Kidney capillary endothelial cell (primary cell): ENCODE results near the gene FOXC1.

ENCODE experiments used
- DNase-seq: peaks from one replicate; pipeline ENCODE4 v3.0.0-alpha.2; 2018; ENCODE audit warnings: low spot score

The FOXC1 gene

DNA sequence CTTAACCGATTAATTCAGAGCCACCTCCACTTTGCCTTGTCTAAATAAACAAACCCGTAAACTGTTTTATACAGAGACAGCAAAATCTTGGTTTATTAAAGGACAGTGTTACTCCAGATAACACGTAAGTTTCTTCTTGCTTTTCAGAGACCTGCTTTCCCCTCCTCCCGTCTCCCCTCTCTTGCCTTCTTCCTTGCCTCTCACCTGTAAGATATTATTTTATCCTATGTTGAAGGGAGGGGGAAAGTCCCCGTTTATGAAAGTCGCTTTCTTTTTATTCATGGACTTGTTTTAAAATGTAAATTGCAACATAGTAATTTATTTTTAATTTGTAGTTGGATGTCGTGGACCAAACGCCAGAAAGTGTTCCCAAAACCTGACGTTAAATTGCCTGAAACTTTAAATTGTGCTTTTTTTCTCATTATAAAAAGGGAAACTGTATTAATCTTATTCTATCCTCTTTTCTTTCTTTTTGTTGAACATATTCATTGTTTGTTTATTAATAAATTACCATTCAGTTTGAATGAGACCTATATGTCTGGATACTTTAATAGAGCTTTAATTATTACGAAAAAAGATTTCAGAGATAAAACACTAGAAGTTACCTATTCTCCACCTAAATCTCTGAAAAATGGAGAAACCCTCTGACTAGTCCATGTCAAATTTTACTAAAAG lies 2.7 kb downstream of the FOXC1 start:
- no peak for DNase-seq

DNA sequence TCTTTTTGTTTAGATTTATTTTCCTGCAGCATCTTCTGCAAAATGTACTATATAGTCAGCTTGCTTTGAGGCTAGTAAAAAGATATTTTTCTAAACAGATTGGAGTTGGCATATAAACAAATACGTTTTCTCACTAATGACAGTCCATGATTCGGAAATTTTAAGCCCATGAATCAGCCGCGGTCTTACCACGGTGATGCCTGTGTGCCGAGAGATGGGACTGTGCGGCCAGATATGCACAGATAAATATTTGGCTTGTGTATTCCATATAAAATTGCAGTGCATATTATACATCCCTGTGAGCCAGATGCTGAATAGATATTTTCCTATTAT lies 3.2 kb downstream of the FOXC1 start:
- no peak for DNase-seq

DNA sequence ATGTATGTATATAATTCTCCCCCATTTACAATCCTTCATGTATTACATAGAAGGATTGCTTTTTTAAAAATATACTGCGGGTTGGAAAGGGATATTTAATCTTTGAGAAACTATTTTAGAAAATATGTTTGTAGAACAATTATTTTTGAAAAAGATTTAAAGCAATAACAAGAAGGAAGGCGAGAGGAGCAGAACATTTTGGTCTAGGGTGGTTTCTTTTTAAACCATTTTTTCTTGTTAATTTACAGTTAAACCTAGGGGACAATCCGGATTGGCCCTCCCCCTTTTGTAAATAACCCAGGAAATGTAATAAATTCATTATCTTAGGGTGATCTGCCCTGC lies 3.6 kb downstream of the FOXC1 start:
- no peak for DNase-seq

DNA sequence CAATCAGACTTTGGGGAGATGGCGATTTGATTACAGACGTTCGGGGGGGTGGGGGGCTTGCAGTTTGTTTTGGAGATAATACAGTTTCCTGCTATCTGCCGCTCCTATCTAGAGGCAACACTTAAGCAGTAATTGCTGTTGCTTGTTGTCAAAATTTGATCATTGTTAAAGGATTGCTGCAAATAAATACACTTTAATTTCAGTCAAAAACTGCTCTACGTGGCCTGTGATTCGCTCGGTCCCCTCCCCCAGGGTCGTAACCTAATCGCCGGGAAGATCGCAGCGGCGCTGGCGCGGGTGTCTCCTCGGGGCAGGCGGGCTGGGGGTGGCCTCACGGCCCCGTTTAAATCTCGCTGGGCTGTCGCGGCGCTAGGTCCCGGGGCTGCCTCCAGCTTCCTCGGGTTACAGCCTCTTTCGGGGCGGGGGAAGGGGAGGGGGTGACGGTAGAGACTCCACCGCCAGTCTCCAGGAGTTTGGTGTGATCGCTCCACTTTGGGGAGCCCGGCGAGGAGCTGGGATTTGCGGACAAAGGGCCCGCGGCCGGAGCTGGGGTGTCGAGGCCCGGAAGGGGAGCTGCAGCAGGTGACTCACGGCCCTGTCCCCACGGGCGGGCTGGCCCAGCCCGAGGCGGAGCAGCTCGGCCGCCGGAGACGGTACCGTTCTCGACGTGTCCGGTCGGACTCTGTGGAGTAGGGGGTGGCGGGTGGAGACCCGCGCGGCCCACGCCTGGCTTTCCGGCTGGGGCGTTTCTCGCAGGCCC lies 4.2 kb downstream of the FOXC1 start:
- DNase-seq, result no peak

DNA sequence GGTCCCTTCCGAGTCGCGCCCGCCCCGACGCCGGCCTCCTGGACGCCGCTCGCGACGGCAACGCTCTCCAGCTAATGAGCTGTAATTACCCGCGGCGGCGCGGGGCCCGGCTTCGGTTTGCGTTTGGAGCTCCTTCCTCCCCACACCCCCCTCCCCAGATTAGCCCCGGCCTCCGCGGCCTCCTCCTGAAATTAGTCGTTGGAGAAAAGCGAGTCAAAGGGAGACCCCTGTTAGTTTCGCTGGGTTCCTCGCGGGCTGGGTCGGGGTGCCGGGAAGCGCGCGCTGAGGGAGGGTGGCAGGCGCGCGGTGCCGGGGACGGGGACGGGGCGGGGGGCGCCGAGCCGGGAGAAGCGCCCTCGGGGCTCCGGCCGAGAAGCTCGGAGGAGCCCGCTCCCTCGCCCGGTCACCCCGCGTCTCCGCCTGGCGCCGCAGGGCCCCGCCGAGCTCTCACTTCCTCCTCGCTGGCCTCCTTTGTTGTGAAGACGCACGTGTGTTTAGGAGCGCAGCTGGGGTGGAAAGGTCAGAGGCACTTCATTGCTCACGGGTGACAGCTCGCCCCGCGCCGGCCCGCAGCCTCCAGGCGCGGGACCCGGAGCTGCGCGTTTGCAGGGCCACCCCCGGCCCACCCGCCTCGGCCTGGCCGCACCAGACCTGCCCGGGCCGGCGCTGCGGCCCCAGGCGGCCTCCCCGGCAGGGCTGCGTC lies 4.9 kb downstream of the FOXC1 start:
- DNase-seq, result no peak

DNA sequence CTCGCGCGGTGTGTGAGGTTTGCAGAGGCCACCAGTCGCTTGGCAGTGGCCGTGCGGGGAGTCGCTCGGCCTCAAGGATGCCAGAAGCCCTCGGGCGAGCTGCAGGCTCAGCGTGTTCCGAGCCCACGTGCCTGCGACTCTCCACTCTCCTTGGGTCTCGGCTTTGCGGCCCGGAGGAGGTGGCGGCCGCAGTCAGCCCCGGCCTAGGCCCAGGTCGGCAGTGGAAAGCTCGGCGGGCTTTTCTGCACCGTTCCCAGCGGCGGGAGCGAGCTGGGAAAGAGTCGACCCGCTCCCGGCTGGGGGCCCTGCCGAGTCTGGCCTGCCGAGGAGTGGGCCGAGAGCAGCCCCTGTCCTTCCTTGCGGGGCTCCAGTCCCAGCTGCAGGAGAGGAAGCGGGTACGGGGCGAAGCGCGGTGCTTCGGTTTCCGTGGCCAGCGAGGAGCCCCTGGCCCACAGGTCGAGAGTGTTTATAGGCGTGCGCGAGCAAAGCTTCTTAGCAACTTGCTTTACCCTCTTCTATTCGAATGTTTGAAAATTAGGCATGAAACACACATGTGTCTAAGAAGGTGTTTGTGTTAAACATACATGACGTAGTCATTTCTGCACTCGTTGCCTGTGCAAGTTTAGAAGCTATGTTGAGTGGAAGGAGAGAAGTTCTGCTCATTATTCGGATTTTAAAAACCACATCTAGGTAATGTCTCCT lies 5.6 kb downstream of the FOXC1 start:
- DNase-seq, result no peak

DNA sequence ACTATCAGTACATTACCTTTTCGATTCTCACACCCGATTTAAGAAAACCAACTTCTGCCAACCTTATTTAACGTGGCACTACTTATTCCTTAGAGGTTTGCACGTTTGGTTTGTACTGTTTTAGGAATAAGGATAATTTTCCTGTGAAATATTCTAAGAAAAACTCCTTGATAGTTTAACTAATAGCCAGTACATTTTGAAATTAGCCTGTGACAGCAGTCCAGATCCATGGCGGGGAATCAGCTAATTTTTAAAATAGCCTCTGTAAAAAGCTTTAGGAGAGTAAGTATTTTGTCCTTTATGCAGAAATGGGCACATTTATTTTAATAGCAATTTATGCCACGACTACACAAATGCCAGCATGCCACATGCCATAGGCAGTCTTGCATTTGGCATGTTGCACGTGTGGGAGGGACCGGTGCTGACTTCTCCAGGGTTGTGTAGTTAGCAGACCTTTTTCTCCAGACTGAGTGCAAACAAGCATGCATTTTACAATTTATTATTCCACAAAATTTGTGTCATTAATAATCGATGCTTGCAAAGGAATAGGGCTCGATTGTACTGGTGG lies 6.2 kb downstream of the FOXC1 start:
- no peak for DNase-seq

DNA sequence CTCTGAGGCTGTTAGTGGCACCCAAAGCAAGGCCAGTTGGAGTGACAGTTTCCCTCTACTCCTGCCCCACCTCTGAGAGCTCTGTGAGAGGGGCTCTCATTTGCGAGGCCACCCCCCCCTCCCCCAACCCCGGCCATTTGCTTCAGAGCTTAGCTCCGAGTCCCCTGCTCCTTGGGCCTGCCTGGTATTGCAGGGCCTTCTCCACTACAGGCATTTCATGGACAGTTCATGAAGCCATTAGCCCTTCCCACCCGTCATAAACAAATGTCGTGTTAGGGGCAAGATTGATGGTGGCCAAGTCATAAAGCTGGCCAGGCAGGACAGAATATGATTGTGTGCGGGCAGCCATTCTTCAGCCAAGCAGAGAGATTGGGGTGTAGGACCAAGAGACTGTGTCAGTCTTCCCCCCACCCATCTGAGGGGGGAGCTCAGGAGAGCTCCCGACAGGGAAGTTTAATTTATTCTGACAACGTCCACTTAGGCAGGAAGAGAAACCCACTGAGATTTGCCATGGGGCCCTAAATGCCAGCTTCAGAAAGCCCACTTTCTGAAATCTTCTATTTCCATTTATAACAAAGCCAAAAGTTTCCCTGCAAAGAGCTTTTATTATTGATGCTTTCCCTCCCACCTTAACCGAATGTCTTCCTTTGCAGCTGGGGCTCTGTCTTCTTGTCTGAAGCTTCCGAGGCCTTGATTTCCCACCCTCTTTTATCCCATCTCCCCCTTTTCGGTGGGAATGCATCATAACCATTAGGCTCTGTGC lies 7.2 kb downstream of the FOXC1 start:
- DNase-seq, result no peak

DNA sequence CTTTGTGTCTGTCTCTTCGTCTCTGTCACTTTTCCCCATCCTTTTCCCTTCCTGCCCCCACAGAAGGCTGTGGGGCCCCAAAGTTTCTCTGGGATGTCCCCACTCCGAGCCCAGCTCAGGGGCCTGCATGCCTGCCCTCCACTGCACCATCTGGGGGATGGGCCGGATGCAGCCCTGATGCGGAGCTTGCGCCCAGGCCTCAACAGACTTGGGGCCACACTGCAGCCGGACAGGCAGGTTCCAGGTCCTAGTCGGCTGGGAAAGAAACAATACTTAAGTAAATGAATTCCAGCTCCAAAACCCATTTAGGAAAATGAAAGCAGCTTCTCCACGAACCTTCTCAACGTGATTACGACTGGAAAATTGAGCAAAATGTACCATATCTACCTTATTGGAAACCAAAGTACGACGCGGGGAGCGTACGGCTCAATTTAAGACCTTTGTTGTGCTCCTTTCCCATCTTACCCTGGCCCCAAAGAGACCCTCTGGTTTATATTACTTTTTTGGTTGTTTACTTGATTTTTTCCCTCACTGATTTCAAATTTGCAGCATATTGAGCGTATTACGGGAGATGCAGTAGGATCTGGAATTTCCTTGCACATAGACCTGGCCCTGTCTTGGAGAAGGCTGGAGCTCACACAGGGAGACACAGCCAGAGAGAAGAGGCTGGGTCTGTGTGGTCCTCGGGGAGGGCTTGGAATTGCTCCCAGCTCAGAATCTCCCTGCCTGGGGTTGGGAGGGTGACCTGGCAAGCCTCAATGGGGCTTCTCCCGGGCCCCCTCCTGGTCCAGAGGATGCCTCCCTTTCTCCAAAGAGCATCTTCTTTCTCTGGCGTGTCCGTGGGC lies 8.0 kb downstream of the FOXC1 start:
- no peak for DNase-seq

DNA sequence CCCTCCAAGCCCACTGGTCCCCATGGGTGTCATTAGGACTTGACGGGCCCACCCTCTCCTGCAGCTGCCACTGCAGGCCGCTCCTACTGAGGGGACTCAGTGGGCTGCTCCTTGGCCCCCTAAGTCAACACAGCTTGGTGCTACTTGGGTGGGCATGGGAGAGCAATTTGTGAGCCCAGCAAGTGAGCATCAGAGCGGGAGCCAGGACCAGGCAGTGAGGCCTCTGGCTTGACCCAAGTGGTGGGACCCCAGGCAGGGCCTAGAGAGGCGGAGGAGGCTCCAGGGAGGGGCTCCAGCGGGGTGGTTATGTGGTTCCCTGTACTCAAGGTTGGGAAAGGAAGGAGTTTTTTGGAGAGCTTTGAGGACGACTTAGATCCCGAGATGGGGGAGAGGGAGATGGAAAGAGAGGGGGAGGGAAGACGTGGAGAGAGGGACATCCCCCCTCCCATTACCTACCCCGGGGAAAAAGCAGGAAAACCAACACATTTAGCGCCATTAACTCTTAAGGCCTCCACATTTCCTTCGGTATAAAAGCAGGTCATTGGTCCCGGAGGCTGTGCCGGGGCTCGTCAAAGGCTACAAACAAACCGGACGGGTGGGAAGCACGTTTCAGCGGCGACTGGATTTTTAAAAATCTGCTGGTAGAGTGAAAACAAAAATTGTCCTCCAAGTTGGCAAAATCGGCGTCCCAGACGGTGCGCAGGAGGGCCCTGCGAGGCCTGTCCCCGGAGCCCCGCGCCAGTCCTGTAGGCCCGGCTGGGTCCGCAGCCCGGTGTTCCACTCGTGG lies 8.8 kb downstream of the FOXC1 start:
- no peak for DNase-seq

DNA sequence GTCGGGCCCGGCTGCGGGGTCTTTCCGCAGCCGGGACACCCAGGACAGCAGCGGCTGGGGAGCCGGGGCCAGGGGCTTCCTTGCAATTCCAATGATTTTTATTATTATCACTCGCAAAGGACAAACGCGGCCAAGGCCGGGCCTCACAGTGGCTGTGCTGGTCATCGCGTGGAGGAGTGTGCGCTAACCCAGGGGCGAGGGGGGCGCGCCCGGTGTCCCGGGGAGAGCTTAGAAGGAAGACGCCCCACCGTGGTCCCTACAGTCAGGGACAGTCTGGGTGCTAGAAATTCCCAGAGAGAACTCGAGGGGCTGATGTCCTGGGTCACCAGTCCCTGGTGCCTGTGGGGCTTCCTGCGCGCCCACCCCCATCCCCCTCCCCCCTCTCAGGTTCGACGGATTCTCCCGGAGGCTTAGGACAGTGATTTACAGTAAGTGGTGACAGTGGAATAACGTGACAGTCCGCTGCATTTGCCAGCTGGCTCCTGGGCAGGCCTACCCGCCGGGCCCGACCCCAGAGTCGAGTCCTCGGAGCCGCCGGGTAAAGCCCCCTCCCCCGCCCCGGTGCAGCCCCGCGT lies 9.5 kb downstream of the FOXC1 start:
- DNase-seq, result no peak

DNA sequence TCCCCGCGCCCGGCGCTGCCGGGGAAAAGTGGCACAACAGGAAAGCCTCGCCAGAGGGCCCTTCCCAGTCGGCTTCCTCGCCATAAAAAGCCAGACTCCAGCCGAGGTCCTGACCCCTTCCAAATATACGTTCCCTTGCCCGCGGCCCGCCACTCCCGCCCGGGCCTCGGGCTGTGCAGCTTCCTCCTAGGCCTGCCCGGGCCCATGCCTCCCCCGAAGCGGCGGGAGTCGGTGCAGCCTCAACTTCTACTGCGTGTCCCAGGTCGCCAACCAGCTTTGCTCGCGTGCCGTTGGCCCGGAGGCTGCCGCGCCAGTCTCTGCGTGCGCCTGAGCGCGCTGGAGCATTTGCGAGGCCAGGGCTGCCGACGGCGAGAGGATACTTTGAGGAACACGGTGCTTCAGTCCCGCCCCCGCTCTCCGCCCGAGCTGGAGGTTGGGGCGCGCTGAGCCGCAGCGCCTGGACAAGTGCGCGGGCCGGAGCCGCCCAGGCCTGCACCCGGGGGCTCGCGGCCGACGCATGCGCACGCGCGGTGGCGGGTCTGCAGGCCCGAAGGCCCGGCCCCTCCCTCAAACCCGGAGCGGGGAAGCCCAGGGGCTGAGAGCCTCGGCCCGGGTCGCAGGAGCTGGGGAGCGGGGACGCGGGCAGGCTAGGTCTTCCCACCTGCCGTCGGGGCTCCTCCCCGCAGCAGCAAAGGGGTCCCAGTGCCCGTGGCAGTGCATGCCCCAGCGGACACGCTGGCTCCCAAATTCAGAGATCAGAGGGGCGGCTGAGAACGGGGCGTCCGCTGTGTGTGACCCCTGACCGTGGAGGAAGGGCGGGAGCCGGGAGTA lies 10.2 kb downstream of the FOXC1 start:
- DNase-seq, result no peak

DNA sequence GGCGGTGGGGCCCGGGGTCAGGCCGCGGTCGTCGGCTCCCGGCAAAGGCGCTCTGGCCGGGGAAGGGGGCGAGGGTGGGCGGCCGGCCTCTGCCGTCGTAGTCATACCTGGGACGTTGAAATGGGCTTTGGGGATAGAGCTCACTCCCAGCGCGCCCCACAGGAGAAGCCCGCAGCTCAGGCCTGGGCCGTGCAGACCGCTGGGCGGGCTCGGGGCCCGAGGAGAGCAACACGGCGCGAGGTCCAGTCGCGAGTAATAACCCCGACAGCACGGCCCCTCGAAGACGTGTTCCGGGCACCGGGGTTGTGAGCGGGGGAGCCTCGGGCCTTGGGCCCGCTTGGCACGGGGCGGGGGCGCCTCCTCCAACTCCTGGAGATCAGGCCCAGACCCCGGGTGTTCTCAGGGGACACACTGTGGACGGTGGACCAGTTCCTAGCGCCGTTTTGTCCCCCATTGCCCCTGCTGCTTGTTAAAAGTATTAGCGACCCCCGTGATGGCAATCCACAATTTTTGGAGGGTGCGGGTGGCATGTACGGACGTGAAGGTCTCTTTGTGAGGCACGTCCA lies 10.9 kb downstream of the FOXC1 start:
- no peak for DNase-seq

DNA sequence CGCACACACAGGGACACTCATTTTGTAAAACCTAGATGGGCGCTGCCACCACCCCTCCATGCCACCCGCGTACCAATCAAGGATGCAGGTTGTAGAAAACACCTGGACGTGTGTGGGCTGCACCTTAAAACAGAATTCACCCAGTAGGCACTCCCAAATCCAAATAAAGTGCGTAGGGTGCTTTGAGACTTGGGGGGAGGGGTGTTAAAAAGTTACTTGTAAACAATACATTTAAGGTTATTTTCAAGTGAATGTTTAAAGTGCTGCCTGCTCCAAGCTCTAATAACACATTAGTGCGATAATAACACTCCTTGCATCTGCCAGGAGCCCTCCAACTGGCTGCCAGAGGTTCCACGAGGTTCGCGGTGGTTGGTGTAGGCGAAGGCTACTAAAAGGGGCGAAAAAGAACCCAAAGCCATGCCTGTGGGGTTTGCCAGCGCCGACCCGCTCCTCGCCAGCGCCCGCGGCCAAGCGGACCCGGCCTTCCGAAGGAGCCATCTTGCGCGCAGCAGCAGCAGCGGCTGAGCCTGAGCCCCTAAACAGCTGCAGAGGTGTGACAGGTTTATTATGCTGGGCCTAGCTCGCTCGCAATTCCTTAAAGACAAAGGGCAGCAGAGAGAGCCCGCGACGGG lies 11.5 kb downstream of the FOXC1 start:
- no peak for DNase-seq

DNA sequence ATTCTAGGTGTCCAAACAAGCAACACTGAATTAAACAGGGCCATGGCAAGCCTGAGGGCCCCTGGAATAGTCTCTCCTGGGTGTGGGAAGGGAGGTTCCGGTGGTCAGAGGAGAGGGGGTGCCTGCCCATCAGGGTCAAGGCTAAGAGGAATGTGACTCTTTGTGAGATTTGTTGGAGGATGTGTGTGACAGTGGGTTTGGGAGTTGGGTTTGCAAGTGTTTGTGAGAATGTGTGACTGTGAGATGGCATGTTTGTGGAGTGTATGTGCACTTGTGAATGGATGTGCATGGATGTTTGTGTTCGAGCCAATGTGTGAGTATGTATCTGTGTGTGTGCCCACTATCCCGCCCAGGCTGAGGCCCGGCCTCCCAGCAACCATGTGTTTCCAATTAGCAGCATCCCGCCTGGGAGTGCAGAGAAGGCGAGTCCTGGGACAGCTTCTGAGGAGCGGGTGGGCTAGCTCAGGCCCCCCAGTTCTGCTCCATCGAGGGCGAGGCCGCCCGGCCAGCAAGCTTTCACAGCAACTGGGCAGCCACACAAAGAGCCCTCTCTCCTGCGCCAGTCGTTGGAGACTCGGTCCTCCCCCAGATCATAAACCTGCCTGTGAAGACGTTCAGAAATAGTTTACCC lies 12.6 kb downstream of the FOXC1 start:
- DNase-seq, result no peak

DNA sequence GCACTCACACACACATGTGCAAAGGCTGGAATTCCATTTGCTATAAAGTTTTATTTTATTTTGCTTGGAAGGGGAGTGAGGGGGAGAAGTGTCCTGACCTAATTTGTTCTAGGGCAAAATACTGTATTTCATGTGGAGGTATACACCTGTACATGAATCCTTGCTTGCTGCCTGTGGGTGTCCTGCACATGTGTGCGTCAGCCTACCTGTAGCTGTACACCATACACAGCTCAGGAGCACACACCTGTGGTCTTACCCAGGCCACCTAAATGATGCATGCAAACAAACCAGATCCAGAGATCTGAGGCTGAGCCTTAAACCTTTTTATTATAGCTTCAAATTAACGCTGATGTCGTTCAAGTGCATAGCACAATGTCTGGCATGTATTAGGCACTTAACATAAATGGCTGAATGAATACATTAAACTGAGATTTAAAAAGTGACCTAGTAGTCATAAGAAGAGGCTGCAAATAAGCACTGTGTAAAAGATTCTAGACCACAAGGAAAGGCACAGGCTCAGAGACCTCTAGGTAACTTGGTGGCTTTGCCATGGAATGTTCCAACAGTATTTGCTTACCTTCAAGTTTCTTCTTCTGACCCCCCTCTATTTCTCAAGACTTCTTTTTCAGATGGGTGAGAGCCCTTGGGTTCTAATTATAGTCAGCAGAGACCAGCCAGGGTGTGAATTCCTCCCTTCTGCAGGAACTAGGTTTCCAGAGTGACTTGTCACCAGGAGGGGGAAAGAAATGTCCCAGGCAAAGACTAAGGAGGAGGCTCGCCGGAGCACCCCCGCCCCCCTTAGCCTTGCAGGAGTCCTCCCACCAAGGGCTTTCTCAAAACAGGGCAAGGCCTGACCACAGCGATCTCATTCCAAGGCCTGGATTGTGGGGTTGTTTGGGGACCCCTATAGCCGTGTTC lies 13.4 kb downstream of the FOXC1 start:
- DNase-seq, result no peak

DNA sequence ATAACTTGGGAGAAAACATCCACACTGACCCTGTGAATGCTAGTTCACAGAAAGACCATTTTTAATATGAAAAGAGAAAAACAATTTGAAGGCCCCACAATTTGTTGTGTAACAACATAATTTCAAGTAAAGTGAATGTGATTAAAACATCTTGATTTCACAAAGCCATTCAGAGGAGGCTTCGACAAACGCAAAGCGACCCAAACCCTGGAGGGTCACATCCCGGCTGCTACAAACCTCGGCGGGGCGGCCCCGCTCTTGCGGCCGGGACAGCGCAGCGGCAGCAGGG lies 14.0 kb downstream of the FOXC1 start:
- no peak for DNase-seq
